IPS-11a (cell line): ENCODE data around the gene ZNRF4.
"Not testable (repeated sequence)": the region's sequence is repeated elsewhere in the genome, so short reads cannot be mapped to it uniquely, and the experiment has no call there.

Experiments used
- H3K4me3 ChIP-seq: one replicate; pipeline ENCODE4 v1.5.1; 2013; ENCODE audit warnings: low read depth, low read length, control low read depth

Gene ZNRF4

DNA sequence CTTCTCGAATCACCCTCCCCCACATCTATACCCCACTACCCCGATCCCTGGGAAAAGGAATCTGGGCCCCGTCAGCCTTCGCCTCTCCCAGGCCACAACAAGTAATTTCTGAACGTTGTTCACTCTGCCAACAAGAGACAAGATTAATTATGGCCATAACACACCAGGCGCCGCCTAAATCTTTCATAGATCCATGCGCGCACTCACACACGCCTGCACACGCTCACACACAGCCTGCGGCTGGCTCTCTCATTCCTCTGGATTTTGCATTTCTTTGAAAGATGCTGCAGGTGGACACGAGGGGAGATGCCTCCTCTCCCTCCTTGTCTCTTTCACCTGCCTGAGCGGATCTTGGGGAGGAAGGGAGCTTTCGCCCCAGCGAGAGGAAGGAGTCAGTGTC, 17.1 kb downstream of the ZNRF4 start:
- no peak overlapping the region for H3K4me3 ChIP-seq

DNA sequence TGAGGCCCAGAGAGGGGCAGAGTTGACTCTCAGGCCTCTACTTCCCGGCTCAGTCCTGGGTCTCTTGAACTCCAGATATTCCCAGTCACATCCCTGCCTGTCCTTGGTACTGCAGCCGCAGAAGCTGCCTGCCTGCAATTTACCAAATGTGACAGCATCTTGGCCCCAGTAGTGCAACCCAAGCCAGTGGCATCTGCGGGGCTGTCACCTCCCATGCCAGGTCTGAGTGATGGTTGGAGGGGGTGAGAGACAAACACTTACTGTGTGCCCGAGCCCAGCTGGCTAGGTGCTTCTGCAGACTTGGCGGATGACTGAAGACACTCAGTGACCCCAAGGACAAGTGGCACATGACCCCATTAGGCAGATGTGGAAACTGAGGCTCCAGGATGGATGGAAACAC, 18.4 kb downstream of the ZNRF4 start:
- H3K4me3 ChIP-seq, result no peak overlapping the region

DNA sequence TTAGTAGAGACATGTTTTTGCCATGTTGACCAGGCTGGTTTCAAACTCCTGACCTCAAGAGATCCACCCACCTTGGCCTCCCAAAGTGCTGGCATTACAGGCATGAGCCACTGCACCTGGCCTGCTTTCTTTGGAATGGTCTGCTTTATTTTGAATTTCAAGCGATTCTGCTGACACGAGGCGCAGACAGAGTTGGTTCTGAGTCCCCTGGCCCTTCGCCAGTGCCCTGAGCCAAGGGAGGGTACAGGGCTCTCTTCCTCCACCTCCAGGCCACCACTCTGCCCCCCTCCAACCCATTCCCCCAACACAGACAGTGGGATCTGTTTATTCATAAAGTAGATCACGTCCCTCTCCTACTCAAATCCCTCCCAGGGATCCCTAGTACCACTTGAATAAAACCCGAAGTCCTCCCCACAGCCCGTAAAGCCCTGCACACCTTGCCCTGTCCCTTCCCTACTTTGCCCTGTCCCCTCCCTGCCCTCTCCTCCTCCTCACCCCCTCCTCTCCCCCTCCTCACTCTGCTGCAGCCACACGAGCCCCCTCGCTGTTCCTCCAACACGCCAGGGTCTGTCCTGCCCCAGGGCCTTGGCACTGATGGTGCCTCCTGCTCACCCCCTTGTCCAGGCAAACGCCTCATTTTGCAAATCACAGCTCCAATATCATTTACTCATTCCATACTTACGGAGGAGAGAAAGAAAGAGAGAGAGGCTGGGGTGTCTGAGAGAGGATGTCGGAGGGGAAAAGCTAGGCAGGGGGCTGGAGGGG, 22.4 kb downstream of the ZNRF4 start:
- no peak overlapping the region for H3K4me3 ChIP-seq

GRCh38 chr19:5478241-5478924, 23.2 kb downstream of the ZNRF4 start:
- H3K4me3 ChIP-seq, result no peak overlapping the region

GRCh38 chr19:5478925-5479588, 23.8 kb downstream of the ZNRF4 start:
- H3K4me3 ChIP-seq, result no peak overlapping the region

- no peak overlapping the region for H3K4me3 ChIP-seq
Observed at GRCh38 chr19:5479958-5480357, 24.7 kb downstream of the ZNRF4 start.

GRCh38 chr19:5480427-5480836, 25.2 kb downstream of the ZNRF4 start:
- no peak overlapping the region for H3K4me3 ChIP-seq

GRCh38 chr19:5481957-5482356, 26.7 kb downstream of the ZNRF4 start:
- H3K4me3 ChIP-seq, result no peak overlapping the region

GRCh38 chr19:5484398-5485285, 29.4 kb downstream of the ZNRF4 start:
- H3K4me3 ChIP-seq, result no peak overlapping the region

GRCh38 chr19:5485286-5485636, 30.0 kb downstream of the ZNRF4 start:
- H3K4me3 ChIP-seq, result no peak overlapping the region

DNA sequence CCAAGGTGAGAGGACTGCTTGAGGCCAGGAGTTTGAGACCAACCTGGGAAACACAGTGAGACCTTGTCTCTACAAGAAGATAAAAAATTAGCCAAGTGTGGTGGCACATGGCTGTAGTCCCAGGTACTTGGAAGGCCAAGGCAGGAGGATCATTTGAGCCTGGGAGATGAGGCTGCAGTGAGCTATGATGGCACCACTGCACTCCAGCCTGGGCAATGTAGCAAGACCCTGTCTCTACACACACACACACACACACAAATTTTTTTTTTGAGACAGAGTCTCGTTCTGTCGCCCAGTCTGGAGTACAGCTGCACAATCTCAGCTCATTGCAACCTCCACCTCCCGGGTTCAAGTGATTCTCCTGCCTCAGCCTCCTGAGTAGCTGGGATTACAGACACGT, 30.4 kb downstream of the ZNRF4 start:
- H3K4me3 ChIP-seq, result not testable (repeated sequence)

- H3K4me3 ChIP-seq, result no peak overlapping the region
Observed at GRCh38 chr19:5487222-5487621, 32.0 kb downstream of the ZNRF4 start.

- H3K4me3 ChIP-seq, result no peak overlapping the region
Observed at GRCh38 chr19:5489551-5489950, 34.3 kb downstream of the ZNRF4 start.

DNA sequence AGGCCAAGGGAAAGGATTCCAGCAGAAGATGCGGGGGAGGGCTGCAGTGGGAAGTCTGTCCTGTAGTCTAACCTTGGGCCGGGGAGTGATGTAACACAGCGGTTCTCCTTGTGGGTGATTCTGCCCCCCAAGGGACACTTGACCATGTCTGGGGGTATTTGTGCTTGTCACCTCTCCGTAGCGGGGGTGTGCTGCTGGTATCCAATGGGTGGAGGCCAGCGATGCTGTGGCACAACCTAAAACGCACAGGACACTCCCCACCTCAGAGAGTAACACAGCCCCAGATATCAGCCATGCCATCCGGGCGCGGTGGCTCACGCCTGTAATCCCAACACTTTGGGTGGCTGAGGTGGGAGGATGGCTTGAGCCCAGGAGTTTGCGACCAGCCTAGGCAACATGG, 36.3 kb downstream of the ZNRF4 start:
- H3K4me3 ChIP-seq, result no peak overlapping the region

GRCh38 chr19:5492281-5492634, 37.0 kb downstream of the ZNRF4 start:
- H3K4me3 ChIP-seq, result no peak overlapping the region

- no peak overlapping the region for H3K4me3 ChIP-seq
Observed at GRCh38 chr19:5492635-5493409, 37.6 kb downstream of the ZNRF4 start.

DNA sequence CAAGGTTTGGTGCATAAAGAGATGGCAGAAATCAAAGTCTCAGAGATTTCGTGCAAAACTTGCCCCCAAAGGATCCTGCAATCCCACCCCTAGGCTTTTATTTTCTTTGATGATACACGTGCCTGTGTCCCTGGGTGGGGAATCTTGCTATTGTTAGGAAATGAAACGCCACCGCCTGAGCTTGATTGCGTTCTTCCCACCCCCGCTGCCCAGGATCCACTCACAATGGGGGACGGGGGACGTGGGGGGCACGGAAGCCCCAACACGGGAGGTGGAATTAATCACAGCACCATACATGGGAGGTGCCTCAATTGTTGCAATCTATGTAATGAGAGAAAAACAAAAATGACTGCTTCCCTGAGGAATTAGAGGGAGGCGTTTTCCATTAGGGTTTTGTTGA, 39.6 kb downstream of the ZNRF4 start:
- no peak overlapping the region for H3K4me3 ChIP-seq

GRCh38 chr19:5495792-5496191, 40.6 kb downstream of the ZNRF4 start:
- no peak overlapping the region for H3K4me3 ChIP-seq

GRCh38 chr19:5497297-5497696, 42.1 kb downstream of the ZNRF4 start:
- no peak overlapping the region for H3K4me3 ChIP-seq

DNA sequence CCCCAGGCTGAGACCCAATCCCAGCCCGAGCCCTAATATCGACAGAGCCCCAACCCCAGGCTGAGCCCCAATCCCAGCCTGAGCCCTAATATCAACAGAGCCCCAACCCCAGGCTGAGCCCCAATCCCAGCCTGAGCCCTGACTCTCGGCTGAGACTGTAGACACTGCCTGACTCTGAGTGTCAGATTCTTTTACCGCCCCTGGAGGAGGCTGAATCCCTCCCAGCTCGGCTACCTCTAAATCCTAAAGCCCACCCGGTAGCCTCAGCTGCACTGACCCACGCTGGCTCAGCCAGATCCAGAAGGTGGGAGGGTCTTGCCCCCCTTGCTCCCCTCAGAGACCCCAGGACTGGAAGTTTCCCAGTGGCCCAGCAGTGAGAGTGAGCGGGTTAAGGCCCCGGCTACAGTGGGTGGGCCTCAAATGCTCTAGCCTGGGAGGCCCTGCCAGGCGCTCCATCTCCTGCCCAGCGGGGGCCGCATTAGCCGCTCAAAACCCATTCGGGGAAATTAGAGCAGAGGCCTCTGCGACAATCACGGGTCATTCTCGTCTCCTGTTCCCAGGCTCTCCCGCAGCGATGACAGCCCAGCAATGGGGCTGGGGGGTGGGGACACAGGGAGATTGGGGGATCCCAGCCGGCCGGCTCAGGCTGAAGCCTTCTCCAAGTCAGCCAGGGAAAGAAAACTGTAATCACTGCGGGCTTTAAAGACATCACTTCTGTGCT, 43.8 kb downstream of the ZNRF4 start:
- H3K4me3 ChIP-seq, result no peak overlapping the region
